GM19239 (cell line): Measurements from ENCODE around the gene CALHM3.

ENCODE experiments used
- DNase-seq: peaks from one replicate; pipeline ENCODE4 v3.0.0; 2011; ENCODE audit warnings: low spot score; ENCODE audit not compliant: insufficient read length
- FAIRE-seq: peaks from 2 replicates; lab custom pipeline; 2011; peaks lifted over from hg19 to GRCh38; lab: Jason Lieb, UNC

The CALHM3 gene

DNA sequence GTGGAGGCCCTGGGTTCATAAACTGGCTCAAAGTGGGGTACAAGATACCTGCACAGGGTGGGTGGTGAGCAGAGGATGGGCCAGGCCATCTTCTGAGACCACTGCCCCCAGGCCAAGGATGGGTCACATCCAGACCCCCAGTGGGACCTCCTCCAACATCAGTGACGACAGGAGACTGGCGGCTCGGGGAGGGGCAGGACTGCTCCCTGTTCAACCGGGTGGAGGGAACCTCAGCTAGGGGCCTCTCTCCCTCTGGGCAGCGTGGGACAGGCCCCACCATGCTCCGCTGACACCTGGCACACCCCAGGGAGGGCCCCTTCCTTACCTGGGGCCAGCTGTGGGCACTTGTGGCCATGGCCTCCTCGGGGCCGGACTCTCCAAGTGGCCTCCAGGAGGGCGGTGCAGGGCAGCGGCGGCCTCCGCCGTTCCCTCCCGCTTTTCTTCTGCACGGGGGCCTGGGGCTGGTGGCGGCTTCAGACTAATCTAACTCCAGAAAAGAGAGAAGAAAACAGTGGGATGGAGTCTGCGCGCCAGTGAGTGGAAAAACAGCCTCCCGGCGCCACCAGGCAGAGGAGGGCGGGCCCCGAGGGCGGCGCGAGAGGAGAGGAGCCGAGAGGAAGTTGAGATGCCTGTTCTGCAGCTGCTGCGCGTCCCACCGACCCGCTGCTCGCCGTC, 27.1 kb downstream of the CALHM3 start, which contains the start of gene CALHM2:
CALHM2 (minus strand) TSS at position 540 of the 675 bp plus-strand sequence. CDS start 2,429 bp downstream, outside the sequence.
- peak; percentile 91 for FAIRE-seq

DNA sequence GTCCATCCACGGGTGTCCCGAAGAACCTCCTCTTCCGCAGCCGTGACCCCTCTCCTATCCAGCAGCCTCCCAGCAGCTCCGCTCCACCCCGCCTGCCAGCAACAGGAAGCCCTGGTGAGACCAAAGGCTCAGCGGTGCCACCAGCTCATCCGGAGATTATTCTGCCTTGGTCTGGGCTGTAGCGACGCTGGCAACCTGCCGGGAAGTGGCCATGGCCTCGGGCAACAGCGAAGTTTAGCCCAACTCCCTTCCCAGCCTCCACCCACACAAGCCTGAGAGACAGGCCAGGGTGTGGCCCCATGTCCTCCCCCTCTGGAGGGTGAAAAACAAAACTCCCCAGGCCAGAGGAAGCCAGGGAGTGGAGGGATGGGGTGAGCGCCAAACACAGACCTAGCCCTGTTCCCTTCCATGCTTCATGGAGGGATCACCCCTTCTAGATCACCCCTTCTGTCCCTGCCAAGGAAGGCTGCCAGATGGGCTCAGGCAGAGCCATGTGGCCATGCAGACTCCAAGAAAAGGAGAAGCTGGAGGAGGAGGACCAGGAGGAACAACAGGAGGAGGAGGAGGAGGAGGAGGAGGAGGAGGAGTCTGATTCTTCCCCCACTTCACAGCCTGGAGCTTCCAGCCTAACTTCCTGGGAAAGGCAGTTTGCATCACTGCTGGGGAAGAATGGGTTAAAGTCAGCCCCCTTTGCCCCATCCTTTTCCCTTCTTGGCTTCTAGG, 27.8 kb downstream of the CALHM3 start:
- FAIRE-seq (peak; percentile 72), DNase-seq (peak; percentile 56)

More for the DNA sequence above, 27.1 kb downstream of the CALHM3 start, which contains the start of gene CALHM2:
- DNase-seq: peak; percentile 91

DNA sequence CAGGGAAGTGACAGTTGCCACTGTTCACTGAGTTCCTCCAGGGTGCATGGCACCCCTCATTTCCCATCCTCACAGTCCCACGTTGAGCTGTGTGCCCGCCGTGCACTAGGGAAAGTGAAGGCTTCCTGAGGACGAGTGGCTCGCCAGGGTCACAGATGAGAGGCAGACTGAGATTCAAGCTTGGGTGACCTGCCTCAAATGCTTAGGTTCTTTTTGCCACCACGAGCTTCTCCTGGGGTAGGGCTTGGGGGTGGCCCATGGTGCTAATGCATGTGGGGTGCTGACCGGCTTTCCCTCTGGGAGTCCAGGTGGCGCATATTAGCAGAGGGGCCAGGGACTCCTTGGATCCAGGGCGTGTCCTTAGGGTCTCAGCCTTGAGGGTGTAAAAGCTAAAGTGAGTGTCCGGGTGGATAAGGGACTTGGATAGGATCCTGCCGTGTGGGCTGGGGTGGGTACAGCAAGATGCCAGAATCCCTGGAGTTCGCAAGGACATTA, 28.8 kb downstream of the CALHM3 start:
- DNase-seq (no peak), FAIRE-seq (no peak)

DNA sequence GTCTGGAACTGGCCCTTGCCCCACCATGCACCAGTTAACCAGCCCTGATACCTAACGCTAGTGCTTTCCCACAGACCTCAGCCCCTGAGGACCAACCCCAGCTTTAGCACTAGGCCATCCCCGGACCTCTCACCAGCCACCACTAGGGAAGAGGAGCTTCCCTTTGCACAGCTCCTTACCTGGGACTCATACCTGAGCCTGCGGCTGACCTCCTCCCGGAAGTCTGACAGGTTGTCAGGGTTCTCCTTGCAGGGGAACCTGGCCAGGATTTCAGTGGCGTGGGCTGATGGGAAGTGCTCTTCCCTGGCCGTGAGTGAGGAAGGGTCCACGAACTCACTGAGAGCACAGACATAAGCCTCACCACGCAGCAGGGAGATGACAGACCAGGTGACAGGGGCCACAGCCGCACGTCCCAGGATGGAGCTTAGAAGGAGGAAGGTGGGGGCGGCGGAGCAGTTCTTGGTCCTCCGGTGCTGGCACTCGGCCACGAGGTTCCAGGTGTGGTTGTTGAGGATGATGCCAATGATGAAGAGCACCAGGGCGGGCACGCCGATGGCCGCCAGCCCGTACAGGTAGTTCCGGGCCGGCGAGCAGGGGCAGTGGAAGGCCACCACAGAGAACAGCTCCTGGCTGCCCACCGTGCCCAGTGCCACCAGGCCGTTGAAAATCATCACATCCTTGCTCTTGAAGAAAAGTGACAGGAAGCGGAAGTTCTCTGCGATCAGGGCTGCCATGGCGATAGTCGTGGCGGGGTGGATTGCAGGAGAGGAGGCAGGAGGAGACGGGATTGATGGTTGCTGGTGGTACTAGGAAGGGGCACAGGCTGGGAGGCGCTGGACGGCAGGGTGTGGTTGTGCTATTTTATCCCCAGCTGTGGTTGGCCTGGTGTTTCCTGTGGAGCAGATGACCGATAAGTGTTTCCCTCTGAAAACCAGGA, 29.6 kb downstream of the CALHM3 start:
- no peak for FAIRE-seq

DNA sequence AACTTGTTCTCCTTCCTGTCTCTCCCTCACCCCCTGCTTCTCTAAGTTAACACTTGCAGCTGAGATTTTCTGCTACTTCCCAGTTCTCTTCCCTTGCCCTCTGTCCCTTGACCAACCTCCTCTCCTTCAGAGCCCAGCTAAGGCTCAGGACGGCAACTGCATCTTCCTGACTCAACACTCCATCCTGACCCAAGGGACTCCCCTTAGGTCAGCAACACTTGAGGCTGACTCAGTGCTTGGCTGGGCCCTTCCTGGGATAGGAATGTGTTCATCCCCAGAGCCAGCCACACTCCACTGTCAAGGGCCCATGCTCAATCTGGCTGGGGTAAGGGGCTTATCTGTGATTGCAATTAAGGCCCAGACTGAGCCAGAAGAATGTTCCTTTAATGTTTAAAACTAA, 30.3 kb downstream of the CALHM3 start:
- no peak for DNase-seq
- FAIRE-seq: no peak

More for the DNA sequence above, 29.6 kb downstream of the CALHM3 start:
- DNase-seq: no peak

DNA sequence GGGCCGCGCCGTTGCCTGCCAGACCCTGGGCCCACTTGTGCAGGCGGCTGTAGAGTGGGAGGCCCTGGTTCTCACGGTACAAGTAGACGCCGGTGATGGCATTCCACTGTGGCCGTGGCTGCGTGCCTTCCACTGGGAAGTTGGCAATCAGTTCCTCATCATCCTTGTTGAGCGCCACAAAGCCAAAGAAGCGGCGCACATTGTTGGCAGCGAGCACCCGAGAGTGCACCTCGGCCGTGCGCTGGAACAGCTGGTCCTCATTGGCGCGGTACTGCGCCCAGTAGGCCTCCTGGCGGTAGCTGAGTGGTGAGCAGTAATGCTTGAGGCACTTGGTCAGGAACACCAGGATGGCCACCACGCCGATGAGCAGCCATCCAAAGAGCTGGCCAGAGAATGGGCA, 31.9 kb downstream of the CALHM3 start:
- no peak for DNase-seq
- no peak for FAIRE-seq

DNA sequence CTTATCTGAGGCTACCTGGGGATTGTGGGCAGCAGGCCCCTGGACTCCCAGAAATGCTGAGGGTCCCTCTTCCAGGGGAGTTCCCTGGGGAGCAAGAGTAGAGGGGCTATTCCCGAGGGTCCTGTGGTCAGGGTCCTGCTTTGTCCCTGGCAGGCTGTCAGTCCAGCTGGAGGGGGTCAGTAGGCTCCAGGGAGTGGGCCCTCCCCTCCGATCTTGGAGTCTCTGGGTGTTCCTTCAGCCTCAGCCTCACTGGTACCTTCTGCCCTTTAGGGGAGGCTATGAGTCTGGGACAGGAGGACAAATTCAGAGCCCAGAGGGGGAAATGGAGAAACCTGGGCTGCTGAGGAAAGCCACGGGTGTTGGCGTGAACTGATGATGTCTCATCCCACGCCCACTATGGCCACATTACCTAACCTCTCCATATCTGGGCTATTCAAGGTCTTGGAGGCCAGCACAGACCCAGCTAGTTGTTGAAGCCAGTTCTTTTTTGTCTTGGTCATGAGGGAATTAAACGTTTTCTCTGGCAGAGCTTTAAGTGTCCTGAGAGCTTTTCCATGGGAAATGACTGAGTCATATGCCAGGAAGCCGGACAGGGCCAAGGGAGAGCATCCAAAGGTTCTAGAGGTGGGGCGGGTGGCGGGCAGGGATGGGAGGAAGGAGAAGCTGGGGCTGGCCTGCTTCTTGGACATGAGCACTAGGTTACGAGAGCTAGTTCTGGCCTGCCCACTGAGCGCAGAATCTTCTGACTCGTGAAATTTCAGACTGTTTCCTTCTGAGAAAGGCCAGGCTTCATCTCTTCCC, 33.1 kb downstream of the CALHM3 start:
- DNase-seq (no peak), FAIRE-seq (no peak)

DNA sequence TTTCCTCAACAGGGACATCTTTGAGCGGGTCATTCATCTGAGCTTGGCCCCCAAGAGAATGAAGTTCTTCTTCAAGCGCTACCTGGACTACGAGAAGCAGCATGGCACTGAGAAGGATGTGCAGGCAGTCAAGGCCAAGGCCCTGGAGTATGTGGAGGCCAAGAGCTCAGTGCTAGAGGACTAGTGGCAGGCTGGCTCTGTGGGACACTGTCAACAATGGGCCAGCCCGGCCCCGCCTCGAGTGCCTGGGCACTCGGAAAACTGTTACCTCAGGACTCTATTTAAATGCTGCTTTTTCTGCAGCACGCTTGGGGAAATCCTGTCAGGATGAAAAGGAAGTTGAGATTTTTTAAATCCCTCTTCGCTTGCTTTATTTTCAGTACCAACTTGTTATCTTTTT, 33.7 kb downstream of the CALHM3 start:
- no peak for DNase-seq
- no peak for FAIRE-seq

DNA sequence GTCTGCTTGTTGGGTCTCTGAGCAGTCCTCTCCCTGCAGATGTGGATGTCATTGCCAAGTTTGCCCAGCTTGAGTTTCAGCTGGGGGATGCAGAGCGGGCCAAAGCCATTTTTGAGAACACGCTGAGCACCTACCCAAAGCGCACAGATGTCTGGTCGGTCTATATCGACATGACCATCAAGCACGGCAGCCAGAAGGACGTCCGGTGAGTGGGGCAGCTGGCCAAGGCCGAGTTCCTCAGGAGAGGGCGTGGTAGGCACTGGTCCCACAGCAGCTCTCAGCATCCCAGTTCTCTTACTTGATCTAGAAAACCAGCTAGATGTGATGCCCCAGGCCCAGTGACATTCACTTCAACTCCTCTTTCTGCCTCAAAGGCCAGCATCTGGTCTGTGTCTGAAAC, 34.6 kb downstream of the CALHM3 start:
- no peak for FAIRE-seq
- DNase-seq: no peak

DNA sequence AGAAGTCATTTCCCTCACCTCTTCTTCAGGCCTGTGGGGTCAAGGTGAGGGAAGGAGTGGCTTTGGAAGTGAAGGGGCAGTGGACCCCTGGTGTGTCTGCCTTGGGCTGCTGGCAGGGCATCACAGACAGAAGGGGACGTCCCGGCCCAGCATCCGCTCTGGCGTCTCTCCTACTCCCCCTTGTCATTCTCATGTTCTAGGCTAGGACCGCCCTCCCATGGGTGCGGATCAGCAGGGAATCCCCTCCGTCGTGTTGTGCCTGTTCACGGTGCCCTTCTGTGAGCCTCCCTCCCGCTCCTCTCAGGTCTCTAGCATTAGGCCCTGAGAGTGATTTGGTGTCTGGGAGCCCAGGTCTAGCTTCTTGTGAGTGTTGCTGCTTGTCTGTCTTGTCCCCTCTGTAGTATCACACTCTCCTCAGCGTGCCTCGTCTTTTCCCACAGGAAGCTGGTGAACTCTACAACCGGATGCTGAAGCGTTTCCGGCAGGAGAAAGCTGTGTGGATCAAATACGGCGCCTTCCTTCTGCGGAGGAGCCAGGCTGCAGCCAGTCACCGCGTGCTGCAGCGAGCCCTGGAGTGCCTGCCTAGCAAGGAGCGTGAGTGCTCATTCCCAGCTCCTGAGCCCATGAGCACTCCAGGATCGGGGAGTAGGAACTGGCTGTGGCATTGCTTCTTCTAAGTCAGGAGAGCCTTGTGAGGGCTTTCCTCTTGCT, 35.4 kb downstream of the CALHM3 start:
- FAIRE-seq: no peak

DNA sequence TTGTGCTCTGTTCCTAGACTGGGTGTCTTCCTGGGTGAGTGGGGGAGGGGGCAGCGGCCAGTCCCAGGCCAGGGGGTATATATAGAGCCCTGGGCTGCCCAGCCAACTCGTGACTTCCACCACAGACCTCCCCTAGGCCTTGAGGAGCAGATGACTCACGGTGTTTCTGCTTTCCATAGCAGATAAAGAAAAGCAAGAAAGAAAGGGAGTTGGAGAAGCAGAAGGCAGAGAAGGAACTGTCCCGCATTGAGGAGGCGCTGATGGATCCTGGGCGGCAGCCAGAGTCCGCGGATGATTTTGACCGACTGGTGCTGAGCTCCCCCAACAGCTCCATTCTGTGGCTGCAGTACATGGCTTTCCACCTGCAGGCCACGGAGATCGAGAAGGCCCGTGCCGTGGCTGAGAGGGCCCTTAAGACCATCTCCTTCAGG, 37.0 kb downstream of the CALHM3 start:
- no peak for DNase-seq
- no peak for FAIRE-seq

More for the DNA sequence above, 35.4 kb downstream of the CALHM3 start:
- DNase-seq: no peak

DNA sequence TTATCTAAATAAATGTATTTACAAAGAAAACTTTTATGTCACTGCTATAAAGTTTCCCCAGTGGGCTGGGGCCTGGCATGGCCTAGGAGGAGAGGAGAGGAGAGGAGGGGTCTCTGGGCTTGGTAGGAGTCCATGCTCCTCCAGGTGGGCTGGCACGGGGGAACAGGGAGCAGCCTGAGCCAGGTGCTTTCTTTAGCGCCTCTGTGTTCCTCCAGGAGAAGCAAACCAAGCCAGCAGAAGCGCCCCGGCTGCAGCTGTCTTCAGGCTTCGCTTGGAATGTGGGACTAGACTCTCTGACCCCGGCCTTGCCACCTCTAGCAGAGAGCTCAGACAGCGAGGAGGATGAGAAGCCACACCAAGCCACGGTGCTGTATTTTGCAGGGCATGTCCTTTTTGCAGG, 37.4 kb downstream of the CALHM3 start:
- FAIRE-seq (no peak), DNase-seq (no peak)

DNA sequence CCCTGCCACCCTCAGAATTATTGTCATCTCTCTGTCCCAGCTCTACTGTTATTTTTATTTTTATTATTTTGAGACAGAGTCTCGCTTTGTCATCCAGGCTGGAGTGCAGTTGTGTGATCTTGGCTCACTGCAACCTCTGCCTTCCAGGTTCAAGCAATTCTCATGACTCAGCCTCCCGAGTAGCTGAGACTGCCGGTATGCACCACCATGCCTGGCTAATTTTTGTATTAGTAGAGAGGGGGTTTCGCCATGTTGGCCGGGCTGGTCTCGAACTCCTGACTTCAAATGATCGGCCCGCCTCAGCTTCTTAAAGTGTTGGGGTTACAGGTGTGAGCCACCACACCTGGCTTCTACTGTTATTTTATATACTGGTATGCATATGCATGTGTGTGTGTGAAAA, 37.8 kb downstream of the CALHM3 start:
- DNase-seq (no peak), FAIRE-seq (no peak)

DNA sequence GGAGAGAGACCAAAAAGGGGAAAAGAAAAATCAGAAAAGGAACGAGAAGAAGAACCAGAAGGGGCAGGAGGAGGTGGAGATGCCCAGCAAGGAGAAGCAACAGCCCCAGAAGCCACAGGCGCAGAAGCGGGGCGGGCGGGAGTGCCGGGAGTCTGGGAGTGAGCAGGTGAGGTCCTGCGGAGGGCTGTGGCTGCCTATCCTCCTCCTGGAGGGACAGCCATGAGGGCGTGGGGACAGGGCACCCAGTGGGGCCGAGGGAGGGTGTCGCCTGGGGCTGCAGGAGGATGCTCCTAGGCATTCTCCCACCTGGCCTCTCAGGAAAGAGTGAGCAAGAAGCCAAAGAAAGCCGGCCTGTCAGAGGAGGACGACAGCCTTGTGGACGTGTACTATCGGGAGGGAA, 38.6 kb downstream of the CALHM3 start:
- FAIRE-seq (no peak), DNase-seq (no peak)

DNA sequence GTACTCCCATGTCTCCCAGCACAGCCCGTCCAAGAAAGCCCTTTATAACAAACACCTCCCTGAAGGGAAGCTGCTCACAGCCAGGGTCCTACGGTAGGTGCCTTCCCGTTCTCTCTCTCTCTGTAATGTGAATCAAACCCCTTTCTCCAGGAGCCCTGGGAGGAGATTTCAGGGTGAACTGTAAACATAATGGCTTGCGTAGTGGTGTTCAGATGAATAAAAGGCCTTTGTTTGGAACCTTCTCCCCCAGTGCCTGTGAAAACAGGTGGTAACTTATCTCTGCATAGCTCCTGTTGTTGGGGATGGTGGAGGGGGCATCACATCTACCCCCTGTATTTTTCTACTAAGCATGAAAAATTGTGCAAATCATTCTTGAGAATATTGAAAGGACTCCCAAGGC, 39.3 kb downstream of the CALHM3 start:
- no peak for DNase-seq
- no peak for FAIRE-seq

DNA sequence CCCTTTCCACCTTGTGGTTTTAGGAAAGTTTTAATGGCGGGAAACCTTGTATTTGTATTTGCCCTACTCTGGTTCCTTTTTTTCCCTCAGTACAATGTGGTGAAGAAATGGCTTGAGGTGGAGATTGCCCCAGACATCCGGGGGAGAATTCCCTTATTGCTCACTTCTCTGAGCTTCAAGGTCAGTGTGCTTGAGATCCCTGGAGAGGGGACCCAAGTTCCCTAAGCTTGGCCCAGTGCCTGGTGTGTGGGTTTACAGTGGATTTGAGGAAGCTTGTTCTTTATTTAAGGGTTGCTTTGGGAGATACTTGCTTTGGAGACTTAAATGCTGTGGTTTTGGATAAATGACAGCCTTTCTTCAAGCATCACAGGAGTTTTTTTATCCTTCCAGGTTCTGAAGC, 45.2 kb downstream of the CALHM3 start:
- FAIRE-seq: no peak
- DNase-seq: no peak

DNA sequence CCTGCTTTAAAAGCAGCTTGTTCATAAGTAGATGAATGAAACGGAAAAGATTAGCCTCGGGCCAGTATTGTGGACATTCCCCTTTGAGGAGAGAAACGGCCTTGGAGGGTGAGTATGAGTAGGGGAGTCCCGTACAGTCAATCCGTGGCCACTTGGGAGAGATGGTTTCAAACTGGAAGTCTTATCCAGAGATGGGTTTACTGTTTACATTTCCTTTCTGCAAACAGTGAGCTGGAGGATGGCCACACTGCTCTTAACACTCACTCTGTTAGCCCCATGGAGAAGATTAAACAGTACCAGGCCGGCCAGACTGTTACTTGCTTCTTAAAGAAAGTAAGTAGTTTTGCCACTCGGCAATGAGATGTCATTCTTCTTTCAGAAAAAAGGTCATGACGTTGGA, 47.1 kb downstream of the CALHM3 start:
- DNase-seq (no peak), FAIRE-seq (no peak)

DNA sequence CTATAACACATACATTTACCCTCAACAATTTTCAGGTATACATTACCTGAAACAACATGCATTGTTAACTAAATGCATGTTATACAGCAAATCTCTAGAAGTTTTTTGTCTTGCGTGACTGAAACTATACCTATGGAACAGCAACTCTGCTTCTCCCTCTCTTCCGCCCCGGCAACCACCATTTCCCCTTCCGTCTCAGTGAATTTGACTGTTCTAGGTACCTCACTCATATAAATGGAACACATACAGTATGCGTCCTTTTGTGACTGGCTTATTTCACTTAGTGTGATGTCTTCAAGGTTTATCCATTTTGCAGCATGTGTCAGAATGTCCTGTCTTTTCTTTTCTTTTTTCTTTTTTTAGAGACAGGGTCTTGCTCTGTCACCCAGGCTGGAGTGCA, 49.4 kb downstream of the CALHM3 start:
- DNase-seq (no peak), FAIRE-seq (no peak)
